GM12892 (cell line): ENCODE data around the gene CHRND.

Source experiments
- POLR2A ChIP-seq: IDR thresholded peaks from 2 replicates; pipeline ENCODE4 v1.6.1; 2011; ENCODE audit warnings: low read depth, low read length, control low read depth
- POLR2AphosphoS5 ChIP-seq: IDR thresholded peaks from 2 replicates; pipeline ENCODE4 v1.6.1; 2011; ENCODE audit warnings: low read depth, low read length, control low read depth

DNA sequence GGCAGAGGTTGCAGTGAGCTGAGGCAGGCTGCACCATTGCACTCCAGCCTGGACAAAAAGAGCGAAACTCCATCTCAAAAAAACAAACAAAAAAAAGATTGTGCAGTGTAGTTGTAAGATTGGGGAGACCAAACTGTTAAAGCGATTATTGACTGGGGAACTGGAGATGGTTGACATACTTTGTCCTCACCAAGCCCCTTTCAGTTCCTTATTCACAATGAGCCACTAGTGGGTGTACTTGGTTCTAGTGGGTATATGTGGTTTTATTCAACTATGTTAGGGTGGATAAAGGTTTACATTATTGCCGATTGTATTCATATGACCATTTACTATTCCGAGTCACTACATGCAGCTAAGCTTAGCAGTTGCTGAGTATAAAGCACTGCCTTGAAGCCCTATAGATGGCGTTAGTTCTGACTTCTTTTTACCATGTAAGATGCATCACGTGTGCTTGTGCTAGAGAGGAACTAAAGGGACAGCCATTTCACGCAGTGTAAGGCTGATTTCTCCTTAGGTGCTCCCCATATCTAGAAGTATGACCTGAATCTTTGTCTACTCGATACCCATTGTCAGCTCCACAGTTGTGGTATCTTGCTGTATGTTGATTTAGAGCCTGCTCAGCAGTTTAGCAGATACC lies 36.7 kb downstream of the CHRND start:
- TF ChIP-seq POLR2A (no peak), POLR2AphosphoS5 (no peak; the same call in 1 of the 2 replicates)
